ENCODE data around the gene FMO1.
A peak's percentile ranks its signal among the peaks of the same experiment; 100 is the strongest.

DNA sequence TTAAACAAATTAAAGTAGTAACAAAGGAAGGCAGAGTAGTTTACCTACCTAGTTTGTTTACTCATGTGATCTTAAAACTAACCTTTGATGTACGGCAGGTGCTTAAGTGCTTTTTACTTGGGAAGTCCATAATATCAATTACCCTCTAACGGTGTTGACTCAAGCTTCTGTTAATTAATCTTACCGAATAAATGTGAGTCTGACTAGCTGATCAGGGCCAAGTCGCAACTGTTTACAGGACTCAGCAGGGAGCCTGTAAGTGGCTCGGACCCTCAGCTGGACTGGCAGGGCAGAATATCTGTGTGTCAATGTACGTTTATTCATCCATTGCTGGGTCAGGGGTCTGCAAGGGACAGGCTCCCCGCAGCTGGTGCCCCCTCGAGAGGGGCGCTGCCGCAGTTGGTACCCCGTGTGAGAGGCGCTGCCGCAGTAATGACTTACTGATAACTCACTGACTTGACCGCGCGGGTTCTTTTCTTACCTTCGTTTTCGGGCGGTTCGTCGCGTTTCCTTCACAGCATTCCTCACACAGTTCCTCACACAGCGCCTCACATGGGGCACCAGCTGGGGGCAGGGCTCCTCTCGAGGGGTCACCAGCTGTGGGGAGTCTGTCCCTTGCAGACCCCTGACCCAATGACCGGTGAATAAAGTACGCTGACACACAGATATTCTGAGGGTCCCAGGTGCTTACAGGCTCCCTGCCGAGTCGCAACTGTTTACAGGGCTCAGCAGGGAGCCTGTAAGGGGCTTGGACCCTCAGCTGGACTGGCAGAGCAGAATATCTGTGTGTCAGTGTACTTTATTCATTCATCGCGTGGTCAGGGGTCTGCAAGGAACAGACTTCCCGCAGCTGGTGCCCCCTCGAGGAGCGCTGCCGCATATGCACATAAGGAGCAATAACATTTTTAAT lies 3.0 kb downstream of the FMO1 start:
- TF ChIP-seq CTCF (conservative IDR thresholded peaks at IDR 0.05 in 1 of 2, IDR thresholded peaks at IDR 0.05 in 1 of 2; ENCODE audit: extremely low read depth in 1 of 2, insufficient read depth in 1 of 2, low read depth in 1 of 2, low read length in 2 of 2) (peak; percentile 47 to 61), EZH2 (IDR thresholded peaks at IDR 0.05; ENCODE audit: borderline replicate concordance, low read length) (no peak)

Data from mammary epithelial cell (primary cell).